Thoracic aorta (tissue), 2 donors: ENCODE measurements around the gene MAP4K3. TPM values are rescaled to one million over a fixed set of nuclear protein-coding genes. Genes with fewer than 3 reads are reported as not detected.

Source experiments
- ATAC-seq: fragments of 150-250 bp; one replicate; pipeline ENCODE4 v1.8.0; 2017; ENCODE audit warnings: low read depth; ENCODE audit not compliant: insufficient number of reproducible peaks, low FRiP score
- DNase-seq: peaks from one replicate; pipeline ENCODE4 v3.0.0-alpha.2; 2020; ENCODE audit warnings: low spot score
- H3K27ac ChIP-seq, 2 donors: fragments of 200-600 bp; sonication (generic); 1 replicate in 1 of 2; 2 replicates in 1 of 2; pipeline ENCODE4 v1.5.1; 2016; ENCODE audit warnings: mild to moderate bottlenecking in 2 of 2, moderate library complexity in 2 of 2
- H3K27me3 ChIP-seq: fragments of 200-600 bp; sonication (generic); replicated peaks from 2 replicates; pipeline ENCODE4 v1.6.0; 2016; ENCODE audit warnings: mild to moderate bottlenecking; ENCODE audit not compliant: insufficient read depth
- H3K36me3 ChIP-seq: fragments of 200-600 bp; sonication (generic); one replicate; pipeline ENCODE4 v1.5.1; 2016
- H3K4me1 ChIP-seq, 2 donors: fragments of 200-600 bp; sonication (generic); 1 replicate in 1 of 2; 2 replicates in 1 of 2; pipeline versions ENCODE4 v1.5.1 to v1.6.0; 2016; ENCODE audit warnings: low read depth in 2 of 2, mild to moderate bottlenecking in 1 of 2; ENCODE audit not compliant: control insufficient read depth in 1 of 2
- H3K4me3 ChIP-seq: fragments of 200-600 bp; sonication (generic); 2 replicates; pipeline ENCODE4 v1.5.1; 2016; ENCODE audit warnings: mild to moderate bottlenecking
- H3K9me3 ChIP-seq: fragments of 200-600 bp; sonication (generic); 2 replicates; pipeline ENCODE4 v1.5.1; 2016
- total RNA-seq, 2 donors: library from RNA; depleted of rRNA; stranded (reverse); fragments of >200 nt; gene quantifications; one replicate each; pipeline versions ENCODE4 v1.1.0 to v1.2.3, GENCODE V29; 2016
- TF ChIP-seq, protein P1 (sequence below): fragments of 200-600 bp; sonication (generic); IDR thresholded peaks from one replicate; pipeline ENCODE4 v1.5.1; 2019; ENCODE audit warnings: antibody characterized with exemption

The MAP4K3 gene
- total RNA-seq, 2 donors from 2014 or later: 53.7 to 58.8 TPM

DNA sequence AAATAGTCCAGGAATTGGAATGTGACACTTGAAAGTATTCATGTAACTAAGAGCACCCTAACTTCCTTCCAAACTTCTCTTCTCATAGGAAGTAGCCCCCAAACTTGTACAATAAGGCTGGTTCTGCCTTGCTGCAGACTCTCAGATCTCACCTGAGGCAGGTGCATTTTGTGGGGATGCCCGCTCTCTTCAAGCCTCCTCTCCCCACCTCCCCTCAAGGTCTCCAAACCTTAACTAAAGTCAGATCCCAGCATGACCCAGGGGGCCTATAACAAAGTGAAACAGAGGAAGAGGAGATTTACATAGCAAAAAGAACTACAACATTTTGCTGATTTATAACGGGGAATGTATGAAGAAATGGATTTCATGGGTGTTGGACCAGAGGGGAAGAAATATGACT lies 216.9 kb downstream of the MAP4K3 start:
- Histone ChIP-seq H3K27ac (no peak overlapping the region), H3K36me3 (no peaks in the 10 kb centered on the region), H3K9me3 (no peaks in the 10 kb centered on the region), H3K4me1 (no peaks in the 10 kb centered on the region), H3K4me3 (no peak overlapping the region), H3K27me3 (no peaks in the 10 kb centered on the region)
- no peak for DNase-seq
- TF ChIP-seq, protein P1, sequence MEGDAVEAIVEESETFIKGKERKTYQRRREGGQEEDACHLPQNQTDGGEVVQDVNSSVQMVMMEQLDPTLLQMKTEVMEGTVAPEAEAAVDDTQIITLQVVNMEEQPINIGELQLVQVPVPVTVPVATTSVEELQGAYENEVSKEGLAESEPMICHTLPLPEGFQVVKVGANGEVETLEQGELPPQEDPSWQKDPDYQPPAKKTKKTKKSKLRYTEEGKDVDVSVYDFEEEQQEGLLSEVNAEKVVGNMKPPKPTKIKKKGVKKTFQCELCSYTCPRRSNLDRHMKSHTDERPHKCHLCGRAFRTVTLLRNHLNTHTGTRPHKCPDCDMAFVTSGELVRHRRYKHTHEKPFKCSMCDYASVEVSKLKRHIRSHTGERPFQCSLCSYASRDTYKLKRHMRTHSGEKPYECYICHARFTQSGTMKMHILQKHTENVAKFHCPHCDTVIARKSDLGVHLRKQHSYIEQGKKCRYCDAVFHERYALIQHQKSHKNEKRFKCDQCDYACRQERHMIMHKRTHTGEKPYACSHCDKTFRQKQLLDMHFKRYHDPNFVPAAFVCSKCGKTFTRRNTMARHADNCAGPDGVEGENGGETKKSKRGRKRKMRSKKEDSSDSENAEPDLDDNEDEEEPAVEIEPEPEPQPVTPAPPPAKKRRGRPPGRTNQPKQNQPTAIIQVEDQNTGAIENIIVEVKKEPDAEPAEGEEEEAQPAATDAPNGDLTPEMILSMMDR: no peak
- ATAC-seq: no peak

DNA sequence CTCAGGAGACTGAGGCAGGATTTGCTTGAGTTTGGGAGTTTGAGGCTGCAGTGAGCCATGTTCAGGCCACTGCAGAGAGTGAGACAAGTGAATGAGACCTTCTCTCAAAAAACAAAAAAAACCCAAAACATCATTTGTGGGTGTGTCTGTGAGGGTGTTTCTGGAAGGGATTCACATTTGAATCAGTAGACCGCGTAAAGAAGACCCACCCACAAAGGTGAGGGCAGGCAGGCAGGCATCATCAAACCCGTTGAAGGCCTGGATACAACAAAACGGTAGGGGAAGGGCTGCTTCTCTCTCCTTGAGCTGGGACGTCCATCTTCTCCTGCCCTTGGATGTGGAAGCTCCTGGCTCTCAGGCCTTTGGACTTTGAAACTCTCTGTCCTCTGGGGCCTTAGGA lies 218.7 kb downstream of the MAP4K3 start:
- DNase-seq (no peak), ATAC-seq (no peak)
- no peaks in the 10 kb centered on the region for H3K27me3 ChIP-seq
- no peak overlapping the region for H3K4me3 ChIP-seq
- TF ChIP-seq, protein P1: no peak
- H3K4me1 ChIP-seq: no peaks in the 10 kb centered on the region
- no peak overlapping the region for H3K27ac ChIP-seq
- H3K9me3 ChIP-seq: no peaks in the 10 kb centered on the region
- no peaks in the 10 kb centered on the region for H3K36me3 ChIP-seq

DNA sequence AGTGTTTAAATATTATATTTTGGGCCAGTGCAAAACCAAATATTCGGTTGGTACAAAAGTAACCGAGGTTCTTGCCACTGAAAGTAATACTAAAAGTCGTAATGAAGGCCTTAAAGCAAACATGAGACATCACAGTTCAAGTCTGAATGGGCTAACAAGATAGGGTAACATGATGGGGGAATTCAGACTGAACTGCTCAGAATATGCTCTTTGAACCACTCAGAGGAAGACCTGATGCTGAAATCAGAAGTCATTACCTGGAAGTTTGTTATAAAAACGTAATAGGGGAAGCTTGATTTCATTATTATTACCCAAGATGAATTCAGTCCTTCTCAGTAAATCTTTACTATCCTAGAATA lies 219.9 kb downstream of the MAP4K3 start:
- Histone ChIP-seq H3K27ac (no peak overlapping the region), H3K27me3 (no peaks in the 10 kb centered on the region), H3K4me3 (no peak overlapping the region), H3K9me3 (no peaks in the 10 kb centered on the region), H3K36me3 (no peaks in the 10 kb centered on the region), H3K4me1 (no peaks in the 10 kb centered on the region)
- DNase-seq: no peak
- no peak for ATAC-seq
- TF ChIP-seq, protein P1: no peak

DNA sequence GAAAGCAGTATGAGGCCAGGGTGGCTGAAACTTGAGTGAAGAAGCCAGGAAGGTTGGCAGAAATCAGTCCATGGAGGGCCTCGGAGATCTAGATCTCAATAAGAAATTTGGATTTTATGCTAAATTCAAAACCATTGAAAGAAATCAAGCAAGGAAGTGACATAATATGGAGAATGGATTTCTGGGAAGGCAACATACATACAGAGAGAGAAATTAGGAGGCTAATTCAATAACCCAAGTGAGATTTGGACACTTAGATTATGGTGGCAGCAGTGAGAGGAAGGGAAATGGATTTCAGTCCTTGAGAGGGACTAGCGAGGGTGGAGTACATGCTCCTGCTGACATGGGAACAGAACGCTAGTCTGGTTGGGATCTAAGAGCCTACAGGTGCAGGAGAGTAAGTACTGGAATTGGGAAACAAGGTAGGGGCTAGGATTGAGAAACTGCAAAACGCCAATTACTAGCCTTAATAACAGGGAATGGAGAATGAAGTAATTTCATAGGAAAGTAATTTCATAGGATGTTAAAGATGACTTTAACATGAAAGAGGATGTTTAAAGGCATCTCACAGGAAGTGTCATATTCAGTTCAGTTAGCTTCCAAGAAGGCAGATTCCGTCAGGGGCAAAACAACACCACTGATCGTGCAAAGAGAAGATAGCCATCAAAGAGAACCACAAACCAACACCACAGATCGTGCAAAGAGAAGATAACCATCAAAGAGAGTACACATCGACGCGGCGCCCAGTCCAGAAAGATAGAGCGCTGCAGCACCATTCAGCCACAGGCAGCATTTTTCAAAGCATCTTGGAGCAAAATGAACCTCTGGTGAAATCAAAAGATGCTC lies 220.5 kb downstream of the MAP4K3 start:
- H3K4me3 ChIP-seq: no peak overlapping the region
- DNase-seq (no peak), ATAC-seq (no peak)
- no peaks in the 10 kb centered on the region for H3K36me3 ChIP-seq
- H3K27ac ChIP-seq: no peak overlapping the region
- TF ChIP-seq, protein P1: no peak
- H3K4me1 ChIP-seq: no peaks in the 10 kb centered on the region
- no peaks in the 10 kb centered on the region for H3K27me3 ChIP-seq
- H3K9me3 ChIP-seq: no peaks in the 10 kb centered on the region

DNA sequence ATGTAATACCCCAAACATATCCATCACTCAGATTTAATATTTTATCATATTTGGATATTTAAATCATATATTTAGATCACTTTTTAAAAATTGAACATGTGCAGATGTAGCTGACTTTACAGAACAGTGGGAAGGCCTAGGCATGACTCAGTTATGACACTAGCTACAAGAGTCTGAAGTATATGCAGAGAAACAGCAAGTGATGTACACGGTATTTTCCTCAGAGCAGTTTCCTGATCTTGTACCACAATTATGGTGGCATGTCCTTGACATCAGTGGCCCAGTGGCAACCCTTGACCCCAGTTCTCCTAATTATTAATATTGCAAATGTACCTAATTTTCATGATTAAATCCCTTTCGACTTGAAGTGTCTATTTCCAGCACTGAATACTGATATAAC lies 221.5 kb downstream of the MAP4K3 start:
- TF ChIP-seq, protein P1: no peak
- no peaks in the 10 kb centered on the region for H3K9me3 ChIP-seq
- no peaks in the 10 kb centered on the region for H3K36me3 ChIP-seq
- H3K27ac ChIP-seq: no peak overlapping the region
- DNase-seq (no peak), ATAC-seq (no peak)
- H3K27me3 ChIP-seq: no peaks in the 10 kb centered on the region
- no peak overlapping the region for H3K4me3 ChIP-seq
- no peaks in the 10 kb centered on the region for H3K4me1 ChIP-seq
